ENCODE data around the gene SUPT3H. TPM values are rescaled to one million over a fixed set of nuclear protein-coding genes. Genes with fewer than 3 reads are reported as not detected.

Gene SUPT3H
- total RNA-seq, 1 donor from 2014 or later: 5.0 TPM

- no peak for DNase-seq (ENCODE audit: low spot score)
These were observed 251.7 kb downstream of the SUPT3H start for GRCh38 chr6:45126033-45126432.

- DNase-seq (ENCODE audit: low spot score): no peak
These were observed 254.7 kb downstream of the SUPT3H start for GRCh38 chr6:45123023-45123422.

- DNase-seq (ENCODE audit: low spot score): no peak
These were observed 259.0 kb downstream of the SUPT3H start for GRCh38 chr6:45118754-45119153.

GRCh38 chr6:45116714-45117410 is 260.9 kb downstream of the SUPT3H start:
- no peak for DNase-seq (ENCODE audit: low spot score)

- no peak for DNase-seq (ENCODE audit: low spot score)
These were observed 262.0 kb downstream of the SUPT3H start for GRCh38 chr6:45115696-45116095.

- DNase-seq (ENCODE audit: low spot score): no peak
These were observed 265.0 kb downstream of the SUPT3H start for GRCh38 chr6:45112711-45113110.

- no peak for DNase-seq (ENCODE audit: low spot score)
These were observed 268.2 kb downstream of the SUPT3H start for GRCh38 chr6:45109551-45109950.

GRCh38 chr6:45105170-45105820 is 272.4 kb downstream of the SUPT3H start:
- no peak for DNase-seq (ENCODE audit: low spot score)

- no peak for DNase-seq (ENCODE audit: low spot score)
These were observed 273.3 kb downstream of the SUPT3H start for GRCh38 chr6:45104429-45104828.

GRCh38 chr6:45098256-45098655 is 279.5 kb downstream of the SUPT3H start:
- DNase-seq (ENCODE audit: low spot score): no peak

GRCh38 chr6:45094831-45095230 is 282.9 kb downstream of the SUPT3H start:
- no peak for DNase-seq (ENCODE audit: low spot score)

GRCh38 chr6:45092135-45092534 is 285.6 kb downstream of the SUPT3H start:
- no peak for DNase-seq (ENCODE audit: low spot score)

- no peak for DNase-seq (ENCODE audit: low spot score)
These were observed 291.2 kb downstream of the SUPT3H start for GRCh38 chr6:45086360-45087084.

GRCh38 chr6:45084257-45084656 is 293.5 kb downstream of the SUPT3H start:
- no peak for DNase-seq (ENCODE audit: low spot score)

GRCh38 chr6:45082091-45082490 is 295.6 kb downstream of the SUPT3H start:
- no peak for DNase-seq (ENCODE audit: low spot score)

GRCh38 chr6:45081634-45082033 is 296.1 kb downstream of the SUPT3H start:
- no peak for DNase-seq (ENCODE audit: low spot score)

GRCh38 chr6:45078432-45078831 is 299.3 kb downstream of the SUPT3H start:
- no peak for DNase-seq (ENCODE audit: low spot score)

GRCh38 chr6:45076217-45076930 is 301.4 kb downstream of the SUPT3H start:
- DNase-seq (ENCODE audit: low spot score): no peak

GRCh38 chr6:45075246-45075645 is 302.5 kb downstream of the SUPT3H start:
- no peak for DNase-seq (ENCODE audit: low spot score)

GRCh38 chr6:45074439-45074838 is 303.3 kb downstream of the SUPT3H start:
- no peak for DNase-seq (ENCODE audit: low spot score)

GRCh38 chr6:45073771-45074170 is 304.0 kb downstream of the SUPT3H start:
- no peak for DNase-seq (ENCODE audit: low spot score)

GRCh38 chr6:45072673-45073072 is 305.1 kb downstream of the SUPT3H start:
- DNase-seq (ENCODE audit: low spot score): no peak
